GM19193 (cell line): Measurements from ENCODE around the gene CDC6.

Experiments
- POLR2A ChIP-seq: IDR thresholded peaks from 4 replicates; pipeline ENCODE4 v1.6.1; 2011; ENCODE audit not compliant: insufficient read depth, insufficient read length; ENCODE audit errors: extremely low read depth

Gene CDC6

DNA sequence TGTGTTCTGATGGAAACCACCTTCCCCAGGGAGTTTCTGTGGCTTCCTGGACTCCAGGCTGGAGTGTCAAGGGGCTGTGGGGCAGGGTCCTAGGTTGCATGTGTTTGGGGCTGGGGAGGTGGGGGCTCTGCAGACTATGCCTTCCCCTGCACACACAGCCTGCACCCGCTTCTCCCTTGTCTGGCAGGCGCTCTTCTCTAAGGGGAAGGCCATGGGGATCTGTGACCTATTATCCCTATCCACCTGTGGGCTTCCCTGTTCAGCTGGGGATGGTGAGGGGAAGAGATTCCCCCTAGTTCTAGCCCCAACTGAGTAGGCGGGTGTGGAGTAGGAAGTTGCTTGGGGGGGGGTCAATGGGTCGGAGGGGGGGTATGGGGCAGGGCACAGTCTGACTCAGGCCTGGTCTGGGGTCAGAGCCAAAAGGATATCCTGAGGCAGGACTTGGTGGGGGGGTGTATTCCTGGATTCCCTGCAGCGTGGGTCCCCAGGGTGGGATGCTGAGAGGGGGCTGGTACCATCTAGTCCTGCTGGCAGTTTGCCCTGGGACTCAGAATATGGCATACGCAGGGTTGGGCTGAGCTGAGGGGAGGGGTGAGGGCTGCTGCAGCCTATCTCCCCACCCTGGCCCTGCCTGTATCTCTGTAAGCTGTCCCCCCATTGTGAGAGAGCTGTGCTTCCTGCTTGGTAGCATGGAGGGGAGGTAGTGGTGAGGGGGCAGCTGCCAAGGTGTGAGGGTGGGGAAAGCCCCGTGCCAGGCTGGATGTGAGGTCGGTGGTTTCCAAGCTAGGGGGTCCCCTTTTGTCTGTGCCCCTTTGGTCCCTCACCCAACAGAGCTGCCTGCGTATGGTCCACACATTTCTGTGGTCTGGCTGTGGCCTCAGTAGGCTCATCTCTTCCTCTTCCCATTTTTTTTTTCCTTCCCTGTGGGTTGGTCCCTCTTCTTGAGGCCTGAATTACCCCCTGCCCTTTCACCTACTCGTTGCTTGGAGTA lies 36.0 kb downstream of the CDC6 start:
- TF ChIP-seq POLR2A, result peak; percentile 51

DNA sequence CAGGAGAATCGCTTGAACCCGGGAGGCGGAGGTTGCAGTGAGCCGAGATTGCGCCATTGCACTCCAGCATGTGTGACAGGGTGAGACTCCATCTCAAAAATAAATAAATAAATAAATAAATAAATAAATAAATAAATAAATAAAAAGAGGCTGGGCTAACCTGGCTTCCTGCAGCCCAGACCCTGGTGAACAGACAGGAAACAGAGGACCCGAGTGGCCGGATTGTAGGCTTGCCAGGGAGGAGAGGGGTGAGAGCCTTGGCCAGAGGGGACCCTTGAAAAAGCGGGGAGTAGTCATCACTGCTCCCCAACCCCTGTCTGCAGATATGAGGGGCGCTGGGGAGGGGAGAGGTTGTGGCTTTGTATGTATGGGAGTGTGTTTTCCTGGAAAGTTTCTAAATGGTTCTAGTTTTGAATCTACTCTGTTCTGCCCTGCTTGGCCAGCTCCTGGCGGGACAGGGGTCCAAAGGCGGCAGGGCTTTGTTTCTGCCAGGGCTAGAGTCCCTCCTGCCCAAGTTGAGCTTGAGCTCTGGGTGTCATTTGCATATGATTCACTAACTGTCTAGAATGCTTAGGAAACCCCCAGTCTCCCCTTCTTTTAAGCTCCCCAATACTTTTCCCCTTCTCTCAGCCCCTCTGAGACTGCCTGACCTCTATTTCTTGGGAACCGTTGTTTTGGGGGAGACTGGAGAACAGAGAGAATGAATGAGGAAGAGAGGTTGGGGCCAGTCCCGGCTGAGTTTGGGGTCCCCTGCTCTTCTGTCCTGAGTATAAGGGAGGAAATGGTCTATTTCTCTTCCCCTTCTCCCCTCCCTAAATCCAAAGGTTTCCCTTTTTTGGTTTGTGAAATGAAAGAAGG lies 37.7 kb downstream of the CDC6 start:
- peak; percentile 25 for TF ChIP-seq POLR2A

DNA sequence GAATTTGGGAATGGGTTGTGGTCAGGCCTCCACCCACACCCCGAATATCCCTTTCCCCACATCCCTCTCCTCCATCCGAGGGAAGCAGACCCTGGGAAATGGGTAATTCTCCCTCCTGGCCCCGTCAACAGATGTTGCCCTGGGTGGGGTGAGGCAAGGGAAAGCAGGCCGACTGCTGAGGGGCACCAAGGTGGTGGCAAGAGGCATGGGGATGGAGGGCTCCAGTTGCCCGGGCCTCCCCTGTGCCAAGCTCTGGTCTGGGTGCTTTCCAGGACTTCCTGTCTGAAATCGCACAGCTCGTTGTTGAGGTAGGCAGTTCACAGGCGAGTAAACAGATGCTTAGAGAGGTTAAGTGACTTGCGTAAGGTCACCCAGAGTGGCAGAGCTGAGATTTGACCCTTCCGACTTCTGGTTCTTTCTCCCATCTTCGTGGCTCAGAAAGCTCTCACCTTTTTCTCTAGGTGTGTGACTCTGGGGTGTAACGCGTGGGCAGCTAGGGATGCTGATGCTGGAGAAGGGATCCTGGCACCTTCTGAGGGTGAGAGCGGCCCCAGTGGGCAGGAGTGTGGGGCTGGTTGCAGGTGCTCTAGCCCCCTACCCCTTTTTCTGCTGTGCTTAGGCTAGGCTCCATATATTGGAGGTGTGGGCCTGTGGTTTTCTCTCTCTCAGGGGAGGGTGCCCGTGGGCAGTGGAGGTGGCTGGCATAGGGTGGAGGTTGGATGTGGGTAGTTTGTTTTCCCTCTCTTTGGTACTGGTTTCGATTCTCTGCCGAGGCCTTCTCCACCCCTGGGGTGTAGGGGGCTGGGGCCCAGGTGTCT lies 38.5 kb downstream of the CDC6 start:
- peak; percentile 32 for TF ChIP-seq POLR2A

DNA sequence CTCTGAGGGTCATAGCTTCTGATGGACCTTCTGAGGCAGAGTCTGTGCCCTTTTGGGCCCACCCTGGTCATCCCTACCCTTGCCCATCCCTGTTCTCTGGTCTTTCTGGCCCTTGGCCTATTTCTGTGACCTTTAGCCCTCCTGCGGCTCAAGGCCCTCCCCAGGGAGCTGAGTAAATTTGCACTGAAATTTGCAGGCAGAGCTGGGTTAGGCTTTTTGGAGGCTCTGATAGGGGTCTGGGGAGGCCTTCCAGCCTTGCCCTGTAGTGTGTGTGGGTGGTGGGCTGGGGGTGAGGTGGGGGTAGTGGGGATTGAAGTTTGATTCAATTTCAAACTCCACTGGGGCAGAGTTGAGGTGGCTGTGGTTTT lies 39.1 kb downstream of the CDC6 start:
- TF ChIP-seq POLR2A, result no peak

DNA sequence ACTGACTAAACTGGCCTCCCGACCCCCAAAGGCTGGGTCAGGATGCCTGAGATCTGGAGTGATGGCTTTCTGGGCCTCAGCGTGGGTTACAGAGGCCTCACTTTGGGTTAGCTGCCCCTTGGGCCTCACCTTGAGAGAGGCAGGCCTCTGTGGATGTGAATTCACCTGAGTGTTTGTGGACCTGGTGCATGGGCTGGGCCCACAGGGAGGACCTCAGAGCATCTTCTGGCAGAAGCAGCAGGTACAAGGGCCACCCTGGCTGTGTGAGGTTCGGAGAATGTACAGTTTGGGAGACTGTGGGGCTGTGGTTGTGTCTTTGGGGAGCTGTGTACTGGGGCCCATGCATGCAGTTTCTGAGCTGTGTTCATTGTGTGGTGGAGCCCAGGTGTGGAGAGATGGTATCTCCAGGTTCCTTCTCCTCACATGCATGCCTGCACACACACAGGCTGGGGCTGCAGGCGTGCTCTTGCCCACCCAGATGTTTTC lies 39.6 kb downstream of the CDC6 start:
- TF ChIP-seq POLR2A, result no peak

DNA sequence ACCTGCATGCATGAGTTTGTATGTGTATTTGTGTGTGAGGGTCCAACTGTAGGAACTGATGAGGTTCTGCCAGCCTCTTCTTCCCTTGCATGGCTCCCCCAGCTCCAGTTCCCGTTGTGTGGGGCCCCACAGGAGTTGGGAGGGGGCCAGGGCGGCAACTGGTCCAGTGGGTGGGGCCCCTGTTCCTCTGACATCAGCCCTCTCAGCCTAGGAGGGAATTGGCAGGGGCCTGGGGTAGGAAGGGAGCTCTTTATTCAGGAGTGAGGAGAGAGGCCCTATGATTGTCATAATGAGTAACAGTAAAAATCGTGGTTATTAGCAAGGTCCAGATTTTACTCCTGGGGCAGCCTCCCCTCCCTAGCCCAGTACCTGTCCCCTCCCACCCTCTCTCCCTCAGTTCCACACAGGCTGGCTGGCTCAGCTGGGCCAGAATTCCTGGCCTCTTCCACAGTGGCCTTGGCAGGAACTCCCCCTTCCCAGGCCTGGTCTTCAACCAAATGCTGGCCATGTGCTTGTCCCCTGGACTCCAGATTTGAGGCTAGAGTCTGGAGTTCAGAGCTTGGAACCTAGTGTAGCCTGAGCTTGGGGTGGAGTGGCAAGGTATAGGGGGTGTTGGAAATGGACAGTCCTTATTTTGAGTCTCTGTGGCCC lies 40.2 kb downstream of the CDC6 start:
- no peak for TF ChIP-seq POLR2A

DNA sequence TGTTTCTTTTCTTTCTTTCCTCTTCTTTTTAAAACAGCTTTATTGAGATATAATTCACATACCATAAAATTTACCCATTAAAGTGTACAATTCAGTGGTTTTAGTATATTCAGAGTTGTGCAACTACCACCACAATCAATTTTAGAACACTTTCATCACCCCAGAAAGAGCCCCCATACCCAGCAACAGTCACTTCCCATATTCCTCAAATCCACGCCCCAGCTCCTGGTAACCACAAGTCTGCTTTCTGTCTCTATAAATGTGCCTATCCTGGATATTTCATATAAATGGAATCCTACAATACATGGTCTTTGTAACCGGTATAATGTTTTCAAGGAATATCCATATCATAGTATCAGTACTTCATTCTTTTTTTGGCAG lies 40.7 kb downstream of the CDC6 start:
- TF ChIP-seq POLR2A, result no peak

DNA sequence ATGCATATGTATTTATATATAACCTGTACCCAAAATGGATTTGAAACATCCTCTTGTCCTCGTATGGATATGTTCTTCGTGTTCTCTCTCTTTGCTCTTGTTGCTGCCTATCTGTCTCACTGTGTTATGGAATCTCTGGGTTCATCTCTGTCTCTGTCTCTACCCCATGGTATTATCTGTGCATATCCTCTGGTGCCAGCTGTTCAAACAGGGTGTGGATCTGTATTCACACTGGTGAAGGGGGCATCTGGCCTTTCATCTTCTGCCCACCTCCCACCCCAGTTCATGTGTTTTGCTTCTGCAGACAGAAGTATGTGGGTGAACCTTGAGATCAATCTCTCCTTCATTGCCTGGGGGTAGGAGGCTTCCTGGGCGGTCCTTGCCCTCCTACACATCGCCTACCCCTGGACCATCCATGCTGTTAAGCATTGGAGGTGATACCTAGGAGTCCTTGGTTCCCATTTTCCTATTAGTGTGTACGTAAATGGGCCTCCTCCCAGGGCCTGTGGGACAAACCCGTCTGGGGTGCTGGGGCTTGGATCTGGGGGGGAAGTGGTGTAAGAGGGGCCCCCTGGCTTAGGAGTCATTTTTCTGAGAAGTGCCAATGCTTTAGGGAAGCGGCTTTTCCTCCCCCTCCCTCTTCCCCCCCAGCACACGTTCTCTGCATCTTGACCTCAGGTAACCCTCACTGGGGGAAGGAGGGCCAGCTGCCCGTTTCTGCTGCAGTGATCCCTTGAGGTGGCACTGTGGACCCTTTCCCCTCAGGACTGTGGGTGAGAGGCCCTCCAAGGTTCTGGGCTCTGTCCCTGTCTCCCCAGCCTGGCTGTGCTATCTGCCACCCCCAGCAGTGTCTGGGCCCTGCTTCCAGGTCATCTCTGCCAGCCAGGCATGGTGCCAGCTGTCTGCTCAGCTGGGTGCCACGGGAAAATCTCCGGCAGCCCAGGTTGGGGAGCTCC lies 42.4 kb downstream of the CDC6 start:
- TF ChIP-seq POLR2A, result no peak

DNA sequence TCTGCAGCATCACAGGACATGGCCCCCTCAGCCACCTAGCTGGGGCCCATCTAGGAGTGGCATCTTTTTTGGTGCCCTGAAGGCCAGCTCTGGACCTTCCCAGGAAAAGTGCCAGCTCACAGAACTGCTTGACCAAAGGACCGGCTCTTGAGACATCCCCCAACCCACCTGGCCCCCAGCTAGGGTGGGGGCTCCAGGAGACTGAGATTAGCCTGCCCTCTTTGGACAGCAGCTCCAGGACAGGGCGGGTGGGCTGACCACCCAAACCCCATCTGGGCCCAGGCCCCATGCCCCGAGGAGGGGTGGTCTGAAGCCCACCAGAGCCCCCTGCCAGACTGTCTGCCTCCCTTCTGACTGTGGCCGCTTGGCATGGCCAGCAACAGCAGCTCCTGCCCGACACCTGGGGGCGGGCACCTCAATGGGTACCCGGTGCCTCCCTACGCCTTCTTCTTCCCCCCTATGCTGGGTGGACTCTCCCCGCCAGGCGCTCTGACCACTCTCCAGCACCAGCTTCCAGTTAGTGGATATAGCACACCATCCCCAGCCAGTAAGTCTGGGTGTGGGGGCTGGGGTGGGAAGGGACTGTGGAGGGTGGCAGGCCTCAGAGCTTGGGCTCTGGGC lies 43.3 kb downstream of the CDC6 start:
- no peak for TF ChIP-seq POLR2A

DNA sequence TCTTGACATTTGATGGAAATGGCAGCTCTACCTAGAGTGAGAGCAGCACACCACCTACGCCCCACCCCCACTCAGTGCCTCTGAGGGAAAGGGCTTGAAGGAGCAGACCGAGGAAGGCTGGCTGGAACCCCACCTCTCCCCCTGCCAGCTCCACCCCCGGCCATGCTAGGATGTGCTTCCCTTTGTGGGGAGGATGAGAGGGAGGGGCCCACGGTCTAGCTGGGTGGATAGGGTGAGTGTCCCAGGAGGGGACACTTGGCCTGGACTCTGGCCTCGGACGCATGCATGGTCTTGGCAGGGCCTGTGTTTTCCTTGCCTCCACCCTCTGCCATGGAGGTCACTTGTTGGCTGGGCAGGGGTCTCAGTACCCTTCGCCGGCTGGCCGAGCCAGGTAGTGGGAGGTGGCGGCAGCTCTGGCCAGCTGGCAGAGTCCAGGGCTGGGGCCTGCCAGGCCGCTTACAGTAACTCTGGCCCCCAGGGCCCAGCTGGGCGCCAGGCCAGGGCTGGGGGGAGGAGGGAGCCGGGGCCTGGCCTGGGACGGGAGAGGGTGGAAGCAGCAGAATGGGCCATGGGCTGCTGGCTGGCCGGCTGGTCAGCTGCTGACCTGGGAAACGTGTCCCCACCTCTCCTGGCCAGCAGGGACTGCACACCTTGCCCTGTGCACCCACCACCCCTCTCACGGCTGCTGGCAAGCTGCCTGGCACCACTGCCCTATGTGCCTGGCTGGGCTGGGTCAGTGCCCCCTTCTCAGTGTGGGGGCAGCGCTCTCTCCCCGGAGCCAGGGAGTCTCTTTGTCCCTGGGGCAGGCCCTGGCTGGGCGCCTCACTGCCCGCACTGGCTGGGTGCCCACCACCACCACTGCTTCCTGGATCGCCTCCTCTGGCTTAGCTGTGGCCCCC lies 44.3 kb downstream of the CDC6 start:
- no peak for TF ChIP-seq POLR2A

DNA sequence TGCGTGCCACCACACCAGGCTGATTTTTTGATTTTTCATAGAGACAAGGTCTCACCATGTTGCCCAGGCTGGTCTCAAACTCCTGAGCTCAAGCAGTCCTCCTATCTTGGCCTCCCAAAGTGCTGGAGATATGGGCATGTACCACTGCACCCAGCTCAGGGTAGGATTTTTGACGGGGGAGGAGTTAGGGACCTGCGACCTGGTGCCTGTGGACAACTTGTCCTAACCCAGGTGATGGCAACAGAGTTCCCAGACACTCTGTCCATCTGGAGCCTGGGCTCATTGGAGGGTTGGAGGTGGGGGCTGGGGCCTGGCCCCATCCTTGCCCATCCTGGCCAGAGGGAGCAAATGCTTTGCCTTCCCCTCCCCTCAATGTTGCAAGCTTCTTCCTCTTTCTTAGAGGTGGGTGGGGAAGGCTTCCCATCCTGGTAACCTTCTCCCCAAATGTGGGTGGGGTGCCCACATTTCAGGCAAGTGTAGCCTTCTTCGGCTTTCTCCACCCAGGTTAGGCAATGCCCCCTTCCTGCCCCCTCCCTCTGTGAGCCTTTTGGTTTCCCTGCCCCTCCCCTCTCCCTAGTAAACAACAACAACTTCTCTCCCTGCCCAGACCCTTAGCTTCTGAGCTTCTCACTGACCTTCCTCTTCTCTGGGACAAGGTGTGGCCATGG lies 46.2 kb downstream of the CDC6 start:
- no peak for TF ChIP-seq POLR2A
